Midbrain (tissue), 1 donor: ENCODE measurements around the gene SFI1.
"Not testable (repeated sequence)": the region's sequence is repeated elsewhere in the genome, so short reads cannot be mapped to it uniquely, and the experiment has no call there.

Experiments used
- DNase-seq: peaks from one replicate; lab custom pipeline; 2025; lab: John Stamatoyannopoulos, UW

Gene SFI1

GRCh38 chr22:31588970-31589675 is 92.8 kb downstream of the SFI1 start:
- no peak for DNase-seq

DNA sequence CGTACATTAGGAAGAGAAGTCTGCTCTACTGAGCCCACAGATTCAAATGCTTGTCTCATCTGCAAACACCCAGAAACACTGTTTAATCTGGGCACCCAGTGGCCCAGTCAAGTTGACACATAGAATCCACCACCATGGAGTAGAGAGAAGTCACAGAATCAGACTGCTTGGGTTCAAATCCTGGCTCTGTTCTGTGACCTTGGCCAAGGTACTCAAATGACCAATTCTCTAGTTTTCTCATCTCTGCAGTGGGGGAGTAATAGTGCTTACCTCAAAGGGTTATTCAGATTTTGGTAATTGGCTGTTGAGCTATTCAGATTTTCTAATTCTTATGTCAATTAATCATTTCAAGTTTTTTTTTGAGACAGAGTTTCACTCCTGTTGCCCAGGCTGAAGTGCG is 93.8 kb downstream of the SFI1 start:
- not testable (repeated sequence) for DNase-seq

- DNase-seq = no peak
Measured at GRCh38 chr22:31595271-31595670, 98.9 kb downstream of the SFI1 start.

GRCh38 chr22:31602259-31602952 is 106.1 kb downstream of the SFI1 start:
- DNase-seq = no peak

- DNase-seq = no peak
Measured at GRCh38 chr22:31603081-31603525, 106.8 kb downstream of the SFI1 start.

DNA sequence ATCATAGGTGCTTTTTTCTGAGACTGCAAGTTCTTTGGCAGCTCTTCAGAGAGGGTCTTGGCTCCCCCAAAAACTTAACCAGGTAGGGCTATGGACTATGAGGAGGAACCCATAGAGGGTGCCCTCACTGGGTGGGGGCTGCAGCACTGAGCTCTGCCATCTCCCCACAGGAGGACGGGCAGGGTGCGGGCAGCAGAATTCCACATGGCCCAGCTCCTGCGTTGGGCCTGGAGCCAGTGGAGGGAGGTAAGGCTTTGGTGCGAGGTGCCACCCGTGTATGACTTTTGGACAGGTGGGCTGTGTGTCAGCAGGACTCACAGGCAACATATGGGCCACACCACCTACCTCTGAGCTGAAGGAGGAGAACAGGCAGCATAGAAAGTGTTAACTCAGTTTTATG is 107.2 kb downstream of the SFI1 start:
- DNase-seq = no peak

DNA sequence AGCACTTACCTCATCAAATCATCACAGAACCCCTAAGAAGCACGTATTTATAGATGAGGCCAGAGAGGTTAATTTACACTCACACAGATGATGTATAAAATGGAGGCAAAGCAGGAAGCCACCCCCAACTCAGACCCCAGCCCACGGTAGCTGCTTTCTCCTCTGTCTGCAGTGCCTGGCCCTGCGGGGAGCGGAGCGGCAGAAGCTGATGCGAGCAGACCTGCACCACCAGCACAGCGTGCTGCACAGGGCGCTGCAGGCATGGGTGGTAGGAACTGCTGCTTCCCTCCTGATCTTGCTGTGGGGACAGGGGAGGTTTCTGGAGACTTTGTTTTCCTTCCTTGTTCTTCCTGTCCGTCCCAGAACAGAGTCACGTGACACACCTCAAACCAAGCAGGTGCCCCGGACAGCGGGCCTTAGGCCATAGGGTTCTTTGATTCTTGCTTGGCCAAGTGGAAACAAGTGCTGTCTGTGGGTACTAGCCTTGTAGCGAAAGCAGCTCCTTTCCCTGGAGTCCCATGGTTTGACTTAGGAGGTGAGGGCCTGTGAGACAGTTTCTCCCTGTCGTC is 107.9 kb downstream of the SFI1 start:
- no peak for DNase-seq

DNA sequence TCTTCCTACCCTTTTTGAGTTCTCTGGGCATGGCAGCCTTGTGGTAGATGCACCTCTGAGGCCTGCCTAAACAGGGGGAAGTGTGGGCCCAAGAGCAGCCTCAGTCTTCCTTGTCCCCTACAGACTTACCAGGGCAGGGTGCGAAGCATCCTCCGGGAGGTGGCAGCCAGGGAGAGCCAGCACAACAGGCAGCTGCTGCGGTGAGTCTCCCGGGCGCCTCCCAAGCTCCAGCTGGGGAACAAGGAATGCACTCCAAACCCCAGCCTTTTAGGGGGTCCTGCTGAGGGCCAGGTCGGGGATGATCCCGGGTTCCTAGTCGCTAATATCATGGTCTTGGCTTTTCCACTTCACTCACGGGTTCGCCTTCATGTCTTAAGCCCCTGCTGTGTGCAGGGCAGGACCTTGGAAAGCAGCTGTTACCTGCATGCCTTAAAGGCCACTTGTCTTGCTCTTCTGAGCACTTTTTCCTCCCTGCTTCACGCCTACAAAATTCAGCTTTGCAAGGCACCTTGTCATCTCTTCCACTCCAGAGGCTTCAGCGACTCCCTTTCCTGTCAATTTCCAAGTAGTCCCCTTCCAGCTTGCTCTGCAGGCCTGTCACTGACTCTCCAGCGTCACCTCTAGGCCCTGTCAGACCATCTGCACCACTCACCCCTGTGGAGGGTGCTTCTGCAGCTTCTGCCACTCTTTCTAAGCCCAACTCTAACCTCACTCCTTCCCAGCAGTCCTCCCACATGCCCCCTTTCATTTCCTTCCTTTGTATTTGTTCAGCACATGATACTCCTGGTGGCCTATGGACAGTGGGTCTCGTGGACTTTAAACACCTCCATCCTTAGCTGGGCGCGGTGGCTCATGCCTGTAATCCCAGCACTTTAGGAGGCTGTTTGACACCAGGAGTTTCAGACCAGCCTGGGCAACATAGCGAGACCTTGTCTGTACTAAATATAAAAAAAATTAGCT is 108.7 kb downstream of the SFI1 start:
- DNase-seq = no peak

- DNase-seq = no peak
Measured at GRCh38 chr22:31605851-31606585, 109.7 kb downstream of the SFI1 start.

DNA sequence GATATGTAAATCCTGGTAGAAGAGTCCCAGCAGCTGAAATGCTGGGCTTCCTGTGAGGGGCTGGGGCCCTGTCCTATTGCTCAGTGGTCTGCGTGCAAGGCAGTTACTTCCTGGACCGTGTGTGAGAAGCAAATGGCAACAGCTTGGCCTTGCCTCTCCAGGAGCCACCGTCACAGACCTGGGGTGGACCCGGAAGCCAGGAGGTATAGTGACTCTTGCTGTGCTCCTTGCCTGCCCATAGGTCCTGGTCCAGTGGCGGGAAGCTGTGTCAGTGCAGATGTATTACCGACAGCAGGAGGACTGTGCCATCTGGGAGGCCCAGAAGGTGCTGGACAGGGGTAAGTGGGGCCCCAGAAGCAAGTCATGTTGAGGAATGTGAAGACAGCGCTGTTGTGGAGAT is 111.4 kb downstream of the SFI1 start:
- DNase-seq = no peak

- no peak for DNase-seq
Measured at GRCh38 chr22:31609716-31610115, 113.4 kb downstream of the SFI1 start.

GRCh38 chr22:31610611-31611010 is 114.3 kb downstream of the SFI1 start:
- no peak for DNase-seq

DNA sequence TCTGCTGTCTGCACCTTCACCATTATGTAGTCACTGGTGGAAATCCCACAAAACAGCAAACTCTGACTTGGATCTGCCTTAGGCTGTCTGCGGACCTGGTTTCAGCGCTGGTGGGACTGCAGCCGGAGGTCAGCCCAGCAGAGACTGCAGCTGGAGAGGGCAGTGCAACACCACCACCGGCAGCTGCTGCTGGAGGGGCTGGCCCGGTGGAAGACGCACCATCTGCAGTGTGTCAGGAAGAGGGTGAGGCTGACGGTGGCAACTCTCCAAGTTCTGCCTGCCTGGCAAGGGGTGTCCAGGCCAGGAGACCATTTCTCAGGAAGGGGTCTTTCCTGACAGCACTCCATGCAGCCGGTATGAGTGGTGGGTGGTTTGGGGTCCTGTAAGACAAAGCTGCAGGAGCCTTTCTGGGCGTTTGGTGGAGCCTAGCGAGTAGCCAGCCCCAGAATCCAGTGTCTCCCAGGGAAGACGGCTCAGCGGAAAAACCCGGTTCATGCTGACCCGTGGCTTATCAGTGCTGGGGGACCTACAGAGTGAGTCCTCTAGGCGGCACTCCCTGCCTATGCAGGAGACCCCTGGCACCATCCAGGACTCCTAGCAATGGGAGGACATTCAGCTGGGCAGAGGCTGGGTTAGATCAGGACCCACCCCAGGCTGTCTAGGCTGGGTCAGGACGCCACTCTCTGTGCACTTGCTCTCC is 114.9 kb downstream of the SFI1 start:
- no peak for DNase-seq

DNA sequence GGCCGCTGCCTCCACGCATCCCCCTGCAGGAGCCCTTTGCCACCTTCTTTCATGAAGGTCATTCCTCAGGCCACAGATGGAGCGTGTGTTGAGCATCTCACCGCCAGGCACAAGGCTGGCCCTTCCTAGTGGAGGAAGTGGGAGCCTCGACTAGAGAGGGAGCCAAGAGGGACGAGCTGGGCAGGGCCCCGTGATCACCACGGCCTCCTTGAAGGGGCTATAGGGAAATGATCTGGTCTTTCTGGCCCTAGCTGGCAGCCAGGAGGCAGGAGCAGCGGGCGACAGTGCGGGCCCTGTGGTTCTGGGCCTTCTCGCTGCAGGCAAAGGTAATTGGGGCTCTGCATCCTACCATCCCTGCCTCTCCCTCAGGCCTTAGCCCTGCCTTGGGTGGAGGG is 116.6 kb downstream of the SFI1 start:
- DNase-seq = no peak

DNA sequence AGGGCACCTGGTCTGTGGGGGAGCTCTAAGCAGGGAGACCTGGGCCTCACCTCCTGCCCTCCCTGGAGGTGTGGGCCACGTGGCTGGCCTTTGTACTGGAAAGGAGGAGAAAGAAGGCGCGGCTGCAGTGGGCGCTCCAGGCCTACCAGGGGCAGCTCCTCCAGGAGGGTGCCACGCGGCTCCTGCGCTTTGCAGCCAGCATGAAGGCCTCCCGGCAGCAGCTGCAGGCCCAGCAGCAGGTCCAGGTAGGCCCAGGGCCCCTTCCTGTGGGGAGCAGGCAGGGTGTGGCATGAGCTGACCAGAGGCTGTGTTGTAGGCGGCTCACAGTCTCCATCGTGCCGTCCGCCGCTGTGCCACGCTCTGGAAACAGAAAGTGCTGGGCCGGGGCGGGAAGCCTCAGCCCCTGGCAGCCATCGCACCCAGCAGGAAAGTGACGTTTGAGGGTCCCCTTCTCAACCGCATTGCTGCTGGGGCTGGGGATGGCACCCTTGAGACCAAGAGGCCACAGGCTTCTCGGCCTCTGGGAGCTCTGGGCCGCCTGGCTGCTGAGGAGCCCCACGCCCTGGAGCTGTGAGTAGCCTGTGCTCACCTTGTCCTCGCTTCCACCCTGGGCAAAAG is 117.1 kb downstream of the SFI1 start:
- DNase-seq = no peak

GRCh38 chr22:31613904-31614296 is 117.6 kb downstream of the SFI1 start:
- DNase-seq = no peak

DNA sequence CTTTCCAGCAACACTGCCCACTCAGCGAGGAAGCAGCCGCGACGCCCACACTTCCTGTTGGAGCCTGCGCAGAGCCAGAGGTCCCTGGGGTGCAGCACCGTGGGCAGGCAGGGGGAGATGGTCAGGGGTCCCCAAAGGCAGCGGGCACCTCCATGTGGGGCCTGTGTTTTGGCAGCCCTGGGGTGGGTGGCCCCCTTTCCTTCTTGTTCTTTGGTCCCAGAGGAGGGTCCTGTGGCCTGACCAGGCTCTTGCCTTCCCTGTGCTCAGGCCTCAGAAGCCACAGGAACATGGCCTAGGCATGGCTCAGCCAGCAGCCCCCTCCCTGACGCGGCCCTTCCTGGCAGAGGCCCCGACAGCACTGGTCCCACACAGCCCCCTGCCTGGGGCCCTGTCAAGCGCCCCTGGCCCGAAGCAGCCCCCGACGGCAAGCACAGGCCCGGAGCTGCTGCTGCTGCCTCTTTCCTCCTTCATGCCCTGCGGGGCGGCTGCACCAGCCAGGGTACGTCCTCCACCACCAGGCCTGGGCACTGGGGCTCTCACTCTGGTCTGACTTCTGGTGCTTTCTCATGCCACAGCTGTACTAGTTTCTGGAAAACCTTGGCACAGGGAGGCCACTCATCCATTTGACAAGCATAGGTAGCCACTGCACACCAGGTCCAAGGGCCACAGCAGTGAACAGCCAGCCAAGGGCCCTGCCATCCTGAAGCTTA is 118.6 kb downstream of the SFI1 start:
- DNase-seq = no peak

- DNase-seq = no peak
Measured at GRCh38 chr22:31615491-31615860, 119.1 kb downstream of the SFI1 start.

- no peak for DNase-seq
Measured at GRCh38 chr22:31615940-31616314, 119.6 kb downstream of the SFI1 start.
